OCI-LY7 (cell line): ENCODE results near the gene SPINT1.

Source experiments
- EZH2phosphoT487 ChIP-seq: fragments of 200-600 bp; sonication (generic); IDR thresholded peaks from 2 replicates; pipeline ENCODE4 v1.6.1; 2018; ENCODE audit warnings: low read depth, borderline replicate concordance, mild to moderate bottlenecking, mixed run types, antibody characterized with exemption, low read length, moderate library complexity, mixed read lengths
- TF ChIP-seq, protein P1 (sequence below): fragments of 200-600 bp; sonication (generic); conservative IDR thresholded peaks from 2 replicates; pipeline ENCODE4 v1.5.1; 2014; ENCODE audit warnings: mild to moderate bottlenecking, antibody characterized with exemption, low read length, moderate library complexity, mixed read lengths

DNA sequence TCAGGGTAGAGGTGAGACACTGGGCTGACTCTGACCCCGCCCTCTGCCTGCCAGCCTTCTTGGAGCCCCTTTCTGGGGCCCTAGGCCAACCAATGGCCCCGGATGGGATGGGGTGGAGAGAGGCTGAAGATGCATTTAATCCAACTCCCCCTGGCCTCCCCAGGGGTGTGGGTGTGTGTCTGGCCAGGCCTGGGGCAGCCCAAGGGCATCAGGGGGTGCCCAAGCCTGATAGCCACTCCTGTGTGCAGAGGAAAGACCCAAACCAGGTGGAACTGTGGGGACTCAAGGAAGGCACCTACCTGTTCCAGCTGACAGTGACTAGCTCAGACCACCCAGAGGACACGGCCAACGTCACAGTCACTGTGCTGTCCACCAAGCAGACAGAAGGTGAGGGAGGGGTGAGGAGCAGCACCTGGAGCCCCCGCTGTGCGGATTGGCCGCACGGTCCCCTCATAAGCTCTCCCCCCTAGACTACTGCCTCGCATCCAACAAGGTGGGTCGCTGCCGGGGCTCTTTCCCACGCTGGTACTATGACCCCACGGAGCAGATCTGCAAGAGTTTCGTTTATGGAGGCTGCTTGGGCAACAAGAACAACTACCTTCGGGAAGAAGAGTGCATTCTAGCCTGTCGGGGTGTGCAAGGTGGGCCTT lies 9.5 kb downstream of the SPINT1 start:
- TF ChIP-seq, protein P1, sequence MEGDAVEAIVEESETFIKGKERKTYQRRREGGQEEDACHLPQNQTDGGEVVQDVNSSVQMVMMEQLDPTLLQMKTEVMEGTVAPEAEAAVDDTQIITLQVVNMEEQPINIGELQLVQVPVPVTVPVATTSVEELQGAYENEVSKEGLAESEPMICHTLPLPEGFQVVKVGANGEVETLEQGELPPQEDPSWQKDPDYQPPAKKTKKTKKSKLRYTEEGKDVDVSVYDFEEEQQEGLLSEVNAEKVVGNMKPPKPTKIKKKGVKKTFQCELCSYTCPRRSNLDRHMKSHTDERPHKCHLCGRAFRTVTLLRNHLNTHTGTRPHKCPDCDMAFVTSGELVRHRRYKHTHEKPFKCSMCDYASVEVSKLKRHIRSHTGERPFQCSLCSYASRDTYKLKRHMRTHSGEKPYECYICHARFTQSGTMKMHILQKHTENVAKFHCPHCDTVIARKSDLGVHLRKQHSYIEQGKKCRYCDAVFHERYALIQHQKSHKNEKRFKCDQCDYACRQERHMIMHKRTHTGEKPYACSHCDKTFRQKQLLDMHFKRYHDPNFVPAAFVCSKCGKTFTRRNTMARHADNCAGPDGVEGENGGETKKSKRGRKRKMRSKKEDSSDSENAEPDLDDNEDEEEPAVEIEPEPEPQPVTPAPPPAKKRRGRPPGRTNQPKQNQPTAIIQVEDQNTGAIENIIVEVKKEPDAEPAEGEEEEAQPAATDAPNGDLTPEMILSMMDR, result no peak
- TF ChIP-seq EZH2phosphoT487, result no peak
